K562 (cell line): ENCODE measurements around the gene LAIR2. TPM values are rescaled to one million over a fixed set of nuclear protein-coding genes. Genes with fewer than 3 reads are reported as not detected.
"Not testable (repeated sequence)": the region's sequence is repeated elsewhere in the genome, so short reads cannot be mapped to it uniquely, and the experiment has no call there.

Experiments used
- ATAC-seq: fragments of 200-7000 bp; cut with Tn5 transposase; 3 replicates; pipeline ENCODE4 v1.9.1; 2020; ENCODE audit warnings: moderate library complexity
- BruUV-seq: library from RNA; stranded (reverse); fragments of 400-500 nt; replicated peaks from 2 replicates; lab custom pipeline; 2021; lab: Mats Ljungman, UMichigan
- CTCF ChIA-PET: fragments of 300-600 bp; formaldehyde crosslinking; extraction: SDS; loops from one replicate; lab custom pipeline; 2021; ENCODE audit warnings: low intra/inter-chr PET ratio; lab: Yijun Ruan, JAX
- POLR2A ChIA-PET: fragments of 300-600, 350-650 bp; sonication (Branson Sonifier 250); formaldehyde crosslinking; extraction: SDS; loops from one replicate; lab custom pipeline; 2021; ENCODE audit warnings: antibody characterized with exemption, inconsistent platforms; lab: Yijun Ruan, JAX
- DNase-seq, 4 experiments: peaks; one replicate each; pipeline versions ENCODE4 v3.0.0 to v3.0.0-alpha.2; 2011 to 2018; ENCODE audit warnings: low spot score in 3 of 4, mixed read lengths in 3 of 4; ENCODE audit errors: extremely low read depth in 1 of 4
- FAIRE-seq: peaks from 2 replicates; lab custom pipeline; 2011; peaks lifted over from hg19 to GRCh38; lab: Jason Lieb, UNC
- H2AFZ ChIP-seq: 2 replicates; pipeline ENCODE4 v1.6.0; 2011; ENCODE audit warnings: low read depth, low read length, control low read depth, inconsistent platforms
- H3K27ac ChIP-seq: fragments of 200-600 bp; 3 replicates; pipeline ENCODE4 v1.8.0; 2011; ENCODE audit warnings: low read depth, mild to moderate bottlenecking, control low read depth, inconsistent platforms, low read length, moderate library complexity, mixed read lengths; ENCODE audit errors: extremely low read depth
- H3K27me3 ChIP-seq, 2 experiments: fragments of 300-600 bp in 1 of 2; 2 replicates in 1 of 2; 3 replicates in 1 of 2; pipeline versions ENCODE4 v1.6.0 to v1.8.0; 2011; ENCODE audit warnings: inconsistent platforms in 2 of 2, low read length in 2 of 2, mild to moderate bottlenecking in 1 of 2, mixed read lengths in 1 of 2, moderate library complexity in 1 of 2; ENCODE audit not compliant: control insufficient read depth in 2 of 2, insufficient read depth in 2 of 2
- H3K36me3 ChIP-seq: fragments of 300-600 bp; 3 replicates; pipeline ENCODE4 v1.8.0; 2011; ENCODE audit warnings: mild to moderate bottlenecking, low read length, inconsistent platforms; ENCODE audit not compliant: control insufficient read depth, insufficient read depth
- H3K4me1 ChIP-seq, 2 experiments: fragments of 200-600 bp in 1 of 2; replicated peaks in 1 of 2; 2 replicates in 1 of 2; 3 replicates in 1 of 2; pipeline versions ENCODE4 v1.5.1 to v1.8.0; 2011; ENCODE audit warnings: inconsistent platforms in 2 of 2, low read length in 2 of 2, mild to moderate bottlenecking in 1 of 2, mixed read lengths in 1 of 2, moderate library complexity in 1 of 2; ENCODE audit not compliant: control insufficient read depth in 2 of 2, insufficient read depth in 2 of 2
- H3K4me2 ChIP-seq: 2 replicates; pipeline ENCODE4 v1.6.1; 2011; ENCODE audit warnings: low read length, control low read depth, inconsistent platforms, mixed read lengths; ENCODE audit not compliant: insufficient read depth
- H3K4me3 ChIP-seq: fragments of 200-600 bp; sonication (generic), shearing (Covaris generic); 2 replicates; pipeline ENCODE4 v1.5.1; 2016; ENCODE audit warnings: control low read depth, inconsistent platforms
- H3K79me2 ChIP-seq: fragments of 200-600 bp; 3 replicates; pipeline ENCODE4 v1.8.0; 2011; ENCODE audit warnings: low read length, inconsistent platforms; ENCODE audit not compliant: control insufficient read depth, insufficient read depth
- H3K9ac ChIP-seq, 2 experiments: 2 replicates each; pipeline versions ENCODE4 v1.6.0 to v1.6.1; 2011; ENCODE audit warnings: low read depth in 2 of 2, low read length in 2 of 2, control low read depth in 1 of 2, inconsistent platforms in 1 of 2, mild to moderate bottlenecking in 1 of 2, mixed read lengths in 1 of 2; ENCODE audit not compliant: insufficient read depth in 1 of 2
- H3K9me1 ChIP-seq: one replicate; pipeline ENCODE4 v1.6.0; 2011; ENCODE audit warnings: inconsistent platforms, mild to moderate bottlenecking, low read length, moderate library complexity; ENCODE audit not compliant: control insufficient read depth, insufficient read depth
- H3K9me3 ChIP-seq: replicated peaks from 2 replicates; pipeline ENCODE4 v1.5.1; 2011; ENCODE audit warnings: low read depth, low read length, inconsistent platforms; ENCODE audit not compliant: control insufficient read depth, insufficient read depth
- H4K20me1 ChIP-seq: replicated peaks from 2 replicates; pipeline ENCODE4 v1.6.1; 2011; ENCODE audit warnings: low read length, inconsistent platforms, mixed read lengths; ENCODE audit not compliant: control insufficient read depth, insufficient read depth
- RFX5 ChIP-seq: IDR thresholded peaks from 2 replicates; pipeline ENCODE4 v1.6.1; 2011; ENCODE audit warnings: low read depth, mild to moderate bottlenecking, improper control_type of control experiment, low read length
- SAFB2 ChIP-seq: fragments of 200-400 bp; formaldehyde crosslinking; IDR thresholded peaks from 2 replicates; pipeline ENCODE4 v1.6.1; 2018; ENCODE audit warnings: borderline replicate concordance, low read length, low read depth, moderate library complexity; ENCODE audit not compliant: severe bottlenecking
- SMAD3 ChIP-seq: fragments of 450-650 bp; formaldehyde crosslinking; conservative IDR thresholded peaks from 2 replicates; pipeline ENCODE4 v1.4.0; 2020; ENCODE audit warnings: mild to moderate bottlenecking
- WHSC1 ChIP-seq: IDR thresholded peaks from one replicate; pipeline ENCODE4 v1.6.1; 2012; ENCODE audit warnings: low read length, control low read depth, inconsistent platforms
- ZNF589 ChIP-seq: fragments of 200-800 bp; sonication (Bioruptor generic); IDR thresholded peaks from 2 replicates; pipeline ENCODE4 v1.6.1; 2016; ENCODE audit warnings: low read depth, missing genetic modification characterization, missing compliant biosample characterization
- WGBS: fragments of 100-300 bp; shearing (Covaris generic); methylation state at CpG from one replicate; pipeline ENCODE4 v1.1.6; 2016; ENCODE audit warnings: low coverage, mixed read lengths; ENCODE audit not compliant: insufficient coverage; ENCODE audit errors: missing lambda C conversion rate; 5-methylcytosine and 5-hydroxymethylcytosine counted together
- in situ Hi-C: fragments of 300-500 bp; cut with MboI; formaldehyde crosslinking; loops from 4 replicates; pipeline ENCODE4 v1.15.0; 2018; ENCODE audit warnings: inconsistent platforms, mixed read lengths
- intact Hi-C: fragments of 100-400 bp; cut with micrococcal nuclease; formaldehyde crosslinking; loops from 2 replicates; pipeline ENCODE4 v1.14.2; 2022
- polyA plus RNA-seq, 8 experiments: library from polyadenylated mRNA; depleted of rRNA in 4 of 8; stranded (reverse) in 5 of 8; unstranded in 3 of 8; fragments of >200 nt; fragmentation: Nextera tagmentation in 2 of 8; fragmentation: Illumina TruSeq in 1 of 8; extraction: Ambion mirVana in 2 of 8; extraction: Trizol in 1 of 8; gene quantifications; 2 replicates each; pipeline versions ENCODE4 v1.2.1 to v1.2.3, GENCODE V29; 2011 to 2014; ENCODE audit warnings: inconsistent platforms in 1 of 8, missing spikeins in 1 of 8
- total RNA-seq, 7 experiments: library from RNA; depleted of rRNA in 6 of 7; stranded (reverse); fragments of >200 nt in 6 of 7; fragmentation: Illumina TruSeq in 2 of 7; extraction: Trizol in 2 of 7; gene quantifications; 2 replicates each; pipeline versions ENCODE4 v1.2.1 to v1.2.3, GENCODE V29; 2011 to 2021; ENCODE audit warnings: low replicate concordance in 1 of 7

The LAIR2 gene
- total and polyA plus RNA-seq, 9 of the 15 experiments (the other 6 are each of a cell fraction or from before 2014, with no cell fraction given), result not detected

GRCh38 chr19:54506079-54506478 lies 3.4 kb downstream of the LAIR2 start (continued):
- TF ChIP-seq WHSC1 (no peak), RFX5 (no peak), SMAD3 (no peak), ZNF589 (CRISPR knock-in tag) (no peak), SAFB2 (no peak)

GRCh38 chr19:54507038-54507717 lies 4.5 kb downstream of the LAIR2 start:
- CTCF ChIA-PET, H3K4me1 ChIP-seq, H2AFZ ChIP-seq, H3K4me2 ChIP-seq, POLR2A ChIA-PET, H3K9me1 ChIP-seq, H3K79me2 ChIP-seq, H3K9ac ChIP-seq, intact Hi-C loops, H3K4me3 ChIP-seq, BruUV-seq, H3K36me3 ChIP-seq, H3K27ac ChIP-seq, FAIRE-seq, H3K9me3 ChIP-seq, H4K20me1 ChIP-seq, DNase-seq, ATAC-seq: not testable (repeated sequence)
- in situ Hi-C loops, result loop anchor here (5.0 kb wide), 1 partner anchor 145 kb away; the partner anchor contains the start of gene LAIR1
- H3K27me3 ChIP-seq, result peaks cover 14 to 37% of the 10 kb centered on the region in 2 experiments
- 2% methylated on average over 7 of the region's 15 CpGs for WGBS
